Measurements from ENCODE around the gene OCLN. TPM values are rescaled to one million over a fixed set of nuclear protein-coding genes. Genes with fewer than 3 reads are reported as not detected.
"Not testable (repeated sequence)": the region's sequence is repeated elsewhere in the genome, so short reads cannot be mapped to it uniquely, and the experiment has no call there.

The OCLN gene
- total RNA-seq, 1 donor from 2014 or later, result 27.3 TPM

GRCh38 chr5:69526660-69527059 is 34.1 kb downstream of the OCLN start:
- ATAC-seq, result no peak
- no peak for DNase-seq (ENCODE audit: low spot score)

DNA sequence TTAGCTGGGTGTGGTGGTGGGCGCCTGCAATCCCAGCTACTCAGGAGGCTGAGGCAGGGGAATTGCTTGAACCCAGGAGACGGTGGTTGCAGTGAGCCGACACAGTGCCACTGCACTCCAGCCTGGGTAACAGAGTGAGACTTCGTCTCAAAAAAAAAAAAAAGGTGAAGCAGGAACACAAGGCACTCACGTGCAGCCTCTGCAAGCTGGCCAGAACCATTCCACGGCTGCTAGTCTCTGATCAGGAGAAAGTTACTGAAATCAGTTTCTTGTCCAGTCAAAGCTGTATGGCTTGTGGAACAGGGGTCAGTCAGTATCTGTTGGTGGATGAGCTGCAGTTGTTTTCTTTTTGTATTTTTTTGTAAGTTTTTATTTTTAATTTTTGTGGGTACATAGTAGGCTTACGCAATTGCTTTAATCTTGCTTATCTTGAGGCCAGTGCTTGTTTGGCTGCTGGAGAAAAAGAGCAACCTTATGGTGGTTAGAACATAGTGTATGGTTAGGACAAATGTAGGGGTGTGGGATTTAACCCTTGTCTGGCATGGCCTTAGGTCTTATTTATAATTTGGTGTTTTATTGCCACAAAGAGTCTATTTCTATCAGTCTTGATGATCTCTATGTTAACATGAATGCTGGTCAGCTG is 34.7 kb downstream of the OCLN start:
- ATAC-seq (no peak), DNase-seq (ENCODE audit: low spot score) (no peak)

DNA sequence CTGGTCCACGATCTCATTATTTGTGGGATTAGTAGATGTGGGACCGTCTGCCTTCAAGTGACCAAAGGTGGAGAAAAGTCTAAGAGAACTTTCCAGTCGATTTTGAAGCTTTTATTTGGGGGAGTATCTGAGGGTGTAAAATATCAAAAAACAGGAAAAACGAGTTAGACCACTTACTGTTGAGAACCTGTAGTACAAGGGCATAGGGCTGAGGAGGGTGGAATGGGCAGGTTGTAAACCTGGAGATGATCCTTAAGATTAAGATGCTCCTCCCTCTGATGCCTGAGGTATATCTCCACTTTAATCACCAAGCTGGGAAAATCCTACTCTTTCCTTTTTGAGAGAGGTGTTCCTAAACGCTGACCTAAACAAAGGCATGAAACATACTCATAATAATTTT is 35.4 kb downstream of the OCLN start:
- no peak for DNase-seq (ENCODE audit: low spot score)
- no peak for ATAC-seq

GRCh38 chr5:69528609-69529008 is 36.0 kb downstream of the OCLN start:
- DNase-seq (ENCODE audit: low spot score) (no peak), ATAC-seq (no peak)

GRCh38 chr5:69530561-69531405 is 38.2 kb downstream of the OCLN start:
- no peak for DNase-seq (ENCODE audit: low spot score)
- no peak for ATAC-seq

- ATAC-seq (no peak), DNase-seq (ENCODE audit: low spot score) (no peak)
Observed at GRCh38 chr5:69531406-69531801, 38.8 kb downstream of the OCLN start.

DNA sequence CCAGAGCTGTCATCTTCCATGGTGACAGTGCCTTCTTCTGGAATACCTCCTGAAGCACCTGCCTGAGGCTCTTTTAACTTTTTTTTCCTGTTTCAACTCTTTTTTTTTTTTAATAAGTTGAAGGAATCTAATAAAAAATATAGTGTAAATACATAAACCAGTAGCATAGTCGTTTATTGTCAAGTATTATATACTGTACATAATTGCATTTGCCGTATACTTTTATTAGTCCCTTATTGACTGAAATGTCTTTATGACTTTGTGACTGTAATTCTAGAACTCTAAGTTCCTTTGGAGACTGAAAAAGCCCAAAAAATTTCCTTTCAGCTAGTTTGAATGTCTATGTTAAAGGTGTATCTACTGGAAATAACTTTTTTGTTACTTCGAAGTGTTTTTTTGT is 45.3 kb downstream of the OCLN start:
- ATAC-seq; DNase-seq (ENCODE audit: low spot score): not testable (repeated sequence)

DNA sequence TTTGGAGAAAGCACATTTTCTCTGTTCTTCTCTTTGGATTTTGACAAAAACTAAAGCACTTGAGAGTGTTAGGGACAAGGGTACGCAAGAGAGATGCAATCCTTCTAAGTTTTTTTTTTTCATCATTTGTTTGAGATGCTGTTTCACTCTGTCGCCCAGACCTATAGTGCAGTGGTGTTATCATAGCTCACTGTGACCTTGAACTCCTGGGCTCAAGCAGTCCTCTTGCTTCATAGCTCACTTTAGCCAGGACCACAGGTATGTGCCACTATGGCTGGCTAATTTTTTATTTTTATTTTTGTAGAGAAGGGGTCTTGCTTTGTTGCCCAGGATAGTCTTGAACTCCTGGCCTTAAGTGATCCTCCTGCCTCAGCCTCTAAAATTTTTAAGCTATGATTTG is 46.1 kb downstream of the OCLN start:
- peak; percentile 73 for ATAC-seq
- not testable (repeated sequence) for DNase-seq (ENCODE audit: low spot score)

DNA sequence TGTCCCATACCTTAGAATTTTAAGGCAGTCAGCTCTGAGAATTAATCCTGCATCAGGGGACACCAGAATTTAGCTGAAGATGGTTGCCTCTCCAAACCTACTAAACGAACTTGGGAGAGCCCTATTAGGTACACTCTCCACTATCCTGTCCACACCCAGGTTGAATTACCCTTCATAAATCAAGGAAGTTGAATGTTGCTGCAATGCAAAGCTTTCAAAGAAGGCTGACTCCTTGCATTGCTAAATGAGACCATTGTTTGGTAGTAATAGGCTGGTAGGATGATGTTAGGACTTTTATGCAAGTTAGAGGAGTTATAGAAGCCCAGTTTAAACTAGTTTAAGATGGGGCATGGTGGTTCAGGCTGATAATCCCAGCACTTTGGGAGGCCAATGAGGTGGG is 48.8 kb downstream of the OCLN start:
- ATAC-seq; DNase-seq (ENCODE audit: low spot score): not testable (repeated sequence)

DNA sequence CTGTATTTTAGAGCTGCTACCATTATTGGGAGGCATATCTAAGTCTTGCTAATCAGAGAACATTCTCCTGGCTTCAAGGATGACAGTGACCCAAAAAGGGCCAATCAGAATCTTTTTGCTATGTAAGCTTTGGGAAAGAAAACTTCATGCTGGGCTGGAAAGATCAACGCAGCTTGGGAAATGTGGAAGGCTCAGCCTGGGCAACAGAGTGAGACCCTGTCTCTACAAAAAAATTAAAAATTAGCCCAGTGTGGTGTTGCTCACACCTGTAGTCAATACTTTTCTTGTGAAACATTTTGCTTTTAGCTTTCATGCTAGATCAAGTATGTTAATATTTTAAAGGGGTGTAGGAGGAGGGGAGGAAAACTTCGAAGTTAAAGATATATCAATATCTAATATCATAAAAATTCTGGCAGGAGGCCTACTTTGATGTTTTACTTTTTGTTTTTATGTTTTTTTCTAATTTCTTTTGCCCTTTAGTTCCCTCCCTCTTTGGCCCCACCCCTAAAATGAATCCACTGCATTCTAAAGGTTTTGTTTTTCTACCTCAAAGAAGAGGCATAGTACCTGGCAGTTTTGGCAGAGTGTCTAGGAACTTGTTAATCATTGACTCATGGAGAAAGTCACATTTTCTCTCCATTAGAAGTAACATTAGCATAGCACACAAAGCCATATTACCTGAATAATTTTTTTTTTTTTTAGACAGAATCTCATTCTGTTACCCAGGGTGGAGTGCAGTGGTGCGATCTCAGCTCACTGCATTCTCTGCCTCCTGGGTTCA is 50.4 kb downstream of the OCLN start:
- not testable (repeated sequence) for DNase-seq (ENCODE audit: low spot score)
- peak; percentile 76 for ATAC-seq

DNA sequence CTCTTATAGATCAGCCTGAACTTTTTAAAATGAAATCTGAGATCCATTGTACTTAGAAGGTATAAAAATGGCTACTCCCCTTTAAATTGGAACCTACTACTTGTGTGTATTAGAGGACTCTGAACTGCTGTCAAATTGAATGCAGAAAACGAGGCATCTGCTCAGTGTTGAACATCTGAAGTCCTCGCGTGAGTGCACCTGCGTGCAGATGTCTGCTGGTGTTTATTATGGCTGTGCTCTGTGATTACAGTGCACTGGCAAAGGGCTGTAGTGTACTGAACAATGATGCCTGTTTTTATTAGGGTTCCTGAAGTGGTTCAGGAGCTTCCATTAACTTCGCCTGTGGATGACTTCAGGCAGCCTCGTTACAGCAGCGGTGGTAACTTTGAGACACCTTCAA is 52.0 kb downstream of the OCLN start:
- peak; percentile 52 for ATAC-seq

DNA sequence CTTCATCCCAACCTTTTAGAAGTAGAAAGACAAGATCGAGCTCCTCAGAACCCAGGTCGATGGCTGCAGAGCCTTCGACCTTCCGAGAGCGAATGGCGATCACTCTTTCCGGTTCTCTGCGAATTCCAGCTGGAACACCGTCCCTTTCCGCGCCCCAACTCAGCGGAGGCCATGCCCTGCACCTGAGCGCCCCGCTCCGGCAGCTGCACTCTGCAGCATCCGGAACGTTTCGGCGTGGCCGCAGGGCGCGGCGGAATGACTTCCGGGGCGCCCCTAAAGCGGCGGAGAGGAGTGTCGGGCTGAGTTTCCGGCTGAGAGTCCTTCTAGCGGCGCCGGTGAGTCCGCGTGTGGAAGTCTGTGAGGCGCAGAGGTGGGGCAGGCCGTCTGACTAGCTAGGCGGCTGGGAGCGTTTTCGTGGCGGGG is 67.3 kb downstream of the OCLN start, which contains the start of gene GTF2H2C:
Gene GTF2H2C (plus strand): TSS at position 284 of the 423 bp plus-strand sequence. CDS start 4,942 bp downstream, outside the sequence.
- DNase-seq (ENCODE audit: low spot score) (peak; percentile 81), ATAC-seq (peak; percentile 98)

More for the DNA sequence above, 52.0 kb downstream of the OCLN start:
- not testable (repeated sequence) for DNase-seq (ENCODE audit: low spot score)

DNA sequence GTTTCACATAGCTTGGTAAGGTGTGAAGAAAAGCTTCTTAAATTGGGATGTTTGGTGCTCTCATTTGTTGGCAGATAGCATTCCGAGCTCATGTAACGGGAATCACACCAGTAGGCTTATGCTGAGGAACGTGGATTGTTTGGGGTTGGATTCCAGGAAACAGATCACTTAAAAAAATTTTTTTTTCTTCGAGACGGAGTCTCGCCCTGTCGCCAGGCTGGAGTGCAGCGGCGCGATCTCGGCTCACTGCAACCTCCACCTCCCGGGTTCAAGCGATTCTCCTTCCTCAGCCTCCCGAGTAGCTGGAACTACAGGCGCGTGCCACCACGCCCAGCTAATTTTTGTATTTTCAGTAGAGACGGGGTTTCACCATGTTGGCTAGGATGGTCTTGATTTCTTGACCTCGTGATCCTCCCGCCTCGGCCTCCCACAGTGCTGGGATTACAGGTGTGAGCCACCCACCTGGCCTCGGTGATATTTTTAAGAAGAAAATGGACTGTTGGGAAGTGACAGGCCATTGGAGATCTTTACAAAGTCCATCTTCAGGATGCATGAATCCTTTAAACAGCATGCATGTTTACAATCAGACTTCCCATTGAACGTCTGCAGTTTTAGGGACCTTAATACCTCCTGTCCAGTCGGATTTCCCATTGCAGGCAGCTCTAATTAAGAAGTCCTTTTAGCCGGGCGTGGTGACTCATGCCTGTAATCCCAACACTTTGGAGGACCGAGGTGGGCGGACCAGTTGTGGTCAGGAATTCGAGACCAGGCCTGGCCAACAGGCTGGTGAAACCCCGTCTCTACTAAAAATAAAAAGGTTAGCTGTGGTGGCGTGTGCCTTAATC is 68.2 kb downstream of the OCLN start:
- peak; percentile 19 for ATAC-seq
- not testable (repeated sequence) for DNase-seq (ENCODE audit: low spot score)

GRCh38 chr5:69566172-69566571 is 73.6 kb downstream of the OCLN start:
- DNase-seq (ENCODE audit: low spot score); ATAC-seq: not testable (repeated sequence)

DNA sequence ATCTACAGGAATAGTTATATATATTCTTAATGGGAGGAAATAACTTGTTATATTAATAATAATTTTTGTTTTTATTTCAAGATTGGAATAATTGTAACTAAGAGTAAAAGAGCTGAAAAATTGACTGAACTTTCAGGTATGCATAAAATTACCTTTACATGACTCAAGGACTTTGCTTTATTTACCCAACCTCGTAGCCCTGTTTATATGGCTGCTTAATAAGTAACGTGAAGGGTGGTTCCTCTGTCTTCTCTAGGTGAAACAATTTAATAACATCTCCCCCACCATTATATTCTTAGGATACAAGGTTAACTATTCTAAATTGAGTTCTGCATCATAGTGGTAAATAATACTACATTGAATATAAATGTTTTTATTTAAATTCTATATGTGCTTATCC is 75.5 kb downstream of the OCLN start:
- not testable (repeated sequence) for DNase-seq (ENCODE audit: low spot score); ATAC-seq

DNA sequence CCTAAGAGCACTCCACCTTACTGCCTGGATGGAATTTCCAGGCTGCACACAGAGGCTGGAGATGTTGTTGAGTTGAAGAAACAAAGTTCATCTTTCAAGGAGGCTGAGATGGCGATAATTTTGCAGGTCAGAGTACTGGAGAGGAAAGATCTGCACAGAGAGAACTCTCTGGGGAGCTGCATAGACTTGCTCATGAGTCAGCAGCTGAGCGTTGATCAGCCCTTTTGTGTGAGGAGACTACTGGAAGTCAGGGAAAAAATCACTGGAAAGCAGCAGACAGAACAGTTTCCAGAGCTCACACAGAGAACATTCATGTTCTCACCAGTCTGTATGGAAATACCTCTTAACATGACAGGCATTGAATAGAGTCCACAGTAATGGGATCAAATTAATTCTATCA is 90.8 kb downstream of the OCLN start:
- ATAC-seq; DNase-seq (ENCODE audit: low spot score): not testable (repeated sequence)

DNA sequence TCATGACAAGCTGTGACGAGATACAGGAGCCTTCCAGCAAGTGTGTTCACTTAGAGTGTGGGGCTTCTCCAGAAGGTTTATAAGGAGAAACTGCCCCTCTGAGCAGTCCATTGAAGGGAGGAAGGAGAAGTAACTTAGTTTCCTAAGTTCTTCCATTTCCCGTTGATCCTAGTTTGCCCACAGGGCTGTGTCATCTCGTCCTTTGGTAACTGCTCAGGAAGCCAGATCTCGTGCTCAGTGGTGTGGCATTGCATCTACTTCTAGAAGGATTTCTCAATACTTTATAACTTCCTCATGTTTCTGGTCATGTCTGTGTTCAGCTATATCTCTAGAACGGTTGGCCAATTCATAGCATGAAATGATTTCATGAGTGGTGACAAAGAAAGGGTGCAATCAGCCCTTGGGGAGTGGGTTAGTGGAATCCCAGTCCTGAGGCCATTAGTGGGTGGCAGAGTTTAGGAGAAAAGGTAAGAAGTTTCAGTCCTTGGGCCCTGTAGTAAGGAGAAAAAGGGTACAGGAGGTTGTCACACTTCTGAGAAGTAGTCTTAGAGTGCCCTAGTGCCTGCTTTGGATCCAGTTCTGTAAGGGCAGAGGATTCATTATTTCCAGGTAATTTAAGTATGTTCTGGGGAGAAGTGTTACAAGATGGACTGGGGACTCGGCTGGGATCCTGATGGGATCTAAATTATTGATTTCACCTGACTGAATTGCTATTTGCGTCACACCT is 103.7 kb downstream of the OCLN start:
- peak; percentile 54 for ATAC-seq
- not testable (repeated sequence) for DNase-seq (ENCODE audit: low spot score)

GRCh38 chr5:69601947-69602346 is 109.4 kb downstream of the OCLN start:
- peak; percentile 17 for ATAC-seq
- DNase-seq (ENCODE audit: low spot score), result not testable (repeated sequence)

- ATAC-seq, result peak; percentile 33
- not testable (repeated sequence) for DNase-seq (ENCODE audit: low spot score)
Observed at GRCh38 chr5:69606839-69607238, 114.2 kb downstream of the OCLN start.

Measured in left lobe of liver (tissue), 2 donors.